ENCODE data around the gene PSMF1.

DNA sequence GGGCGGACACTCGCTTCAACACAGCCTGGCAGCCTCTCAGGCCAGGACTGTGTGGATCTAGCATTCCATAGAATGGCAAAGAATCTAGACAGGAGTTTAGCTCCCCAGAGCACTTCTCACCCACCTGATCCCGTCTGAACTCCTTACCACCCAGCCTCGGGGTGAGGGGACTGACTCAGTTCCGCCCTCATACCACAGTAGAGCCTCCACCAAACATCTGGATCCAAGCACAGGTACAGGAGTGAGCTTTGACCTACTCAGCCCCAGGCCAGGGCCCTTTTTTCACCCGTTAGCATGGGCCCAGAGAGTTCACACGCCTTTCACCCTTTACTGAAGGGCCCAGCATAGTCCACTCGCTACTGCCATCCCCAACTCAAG is 715 bp downstream of the PSMF1 start:
- TF ChIP-seq CTCF (conservative IDR thresholded peaks at IDR 0.05 in 1 of 2, IDR thresholded peaks at IDR 0.05 in 1 of 2; ENCODE audit: low read depth in 1 of 2, low read length in 2 of 2) (no peak), EZH2 (IDR thresholded peaks at IDR 0.05; ENCODE audit: low read length, missing control alignments) (no peak)

All from fibroblast of lung (primary cell).